Activated naive CD4-positive, alpha-beta T cell treated with anti-CD3 and anti-CD28 coated beads, Interleukin-2, amount 50 U/mL, for 24 hours (primary cell): Measurements from ENCODE around the gene ARMC9.

Experiments
- H3K27ac Mint-ChIP-seq: one replicate; pipeline ENCODE4 v1.8.0; 2021; ENCODE audit warnings: mild to moderate bottlenecking, mixed read lengths
- H3K27me3 Mint-ChIP-seq: one replicate; pipeline ENCODE4 v1.8.0; 2021; ENCODE audit warnings: mixed read lengths
- H3K36me3 Mint-ChIP-seq: one replicate; pipeline ENCODE4 v1.8.0; 2021; ENCODE audit warnings: mixed read lengths
- H3K4me1 Mint-ChIP-seq: one replicate; pipeline ENCODE4 v1.8.0; 2021; ENCODE audit warnings: mixed read lengths
- H3K4me3 Mint-ChIP-seq: one replicate; pipeline ENCODE4 v1.8.0; 2021; ENCODE audit warnings: mild to moderate bottlenecking, mixed read lengths
- H3K9me3 Mint-ChIP-seq: one replicate; pipeline ENCODE4 v1.8.0; 2021; ENCODE audit warnings: mixed read lengths

The ARMC9 gene

GRCh38 chr2:231383416-231384108 lies 185.1 kb downstream of the ARMC9 start:
- Mint-ChIP-seq H3K27ac (no peak overlapping the region), H3K36me3 (no peaks in the 10 kb centered on the region), H3K4me1 (no peaks in the 10 kb centered on the region), H3K27me3 (no peaks in the 10 kb centered on the region), H3K4me3 (no peak overlapping the region), H3K9me3 (peaks cover 4% of the 10 kb centered on the region)

- Mint-ChIP-seq H3K27me3 (no peaks in the 10 kb centered on the region), H3K4me3 (no peak overlapping the region), H3K27ac (no peak overlapping the region), H3K36me3 (no peaks in the 10 kb centered on the region), H3K4me1 (no peaks in the 10 kb centered on the region), H3K9me3 (peaks cover 4% of the 10 kb centered on the region)
Observed at GRCh38 chr2:231384109-231384435, 185.6 kb downstream of the ARMC9 start.

- Mint-ChIP-seq H3K27me3 (no peaks in the 10 kb centered on the region), H3K27ac (no peak overlapping the region), H3K9me3 (peaks cover 4% of the 10 kb centered on the region), H3K4me3 (no peak overlapping the region), H3K36me3 (no peaks in the 10 kb centered on the region), H3K4me1 (no peaks in the 10 kb centered on the region)
Observed at GRCh38 chr2:231384970-231385369, 186.5 kb downstream of the ARMC9 start.

GRCh38 chr2:231385429-231385828 lies 187.0 kb downstream of the ARMC9 start:
- Mint-ChIP-seq H3K4me1 (no peaks in the 10 kb centered on the region), H3K27ac (no peak overlapping the region), H3K27me3 (no peaks in the 10 kb centered on the region), H3K9me3 (peaks cover 4% of the 10 kb centered on the region), H3K36me3 (no peaks in the 10 kb centered on the region), H3K4me3 (no peak overlapping the region)

GRCh38 chr2:231386446-231386845 lies 188.0 kb downstream of the ARMC9 start:
- H3K4me1 Mint-ChIP-seq, result peaks cover under 1% of the 10 kb centered on the region
- H3K27ac Mint-ChIP-seq, result peak overlapping the region; percentile 72
- no peak overlapping the region for H3K4me3 Mint-ChIP-seq
- no peaks in the 10 kb centered on the region for H3K36me3 Mint-ChIP-seq
- H3K9me3 Mint-ChIP-seq, result peaks cover 4% of the 10 kb centered on the region
- peaks cover under 1% of the 10 kb centered on the region for H3K27me3 Mint-ChIP-seq

- H3K27ac Mint-ChIP-seq, result no peak overlapping the region
- H3K4me1 Mint-ChIP-seq, result peaks cover 7% of the 10 kb centered on the region
- no peak overlapping the region for H3K4me3 Mint-ChIP-seq
- no peaks in the 10 kb centered on the region for H3K36me3 Mint-ChIP-seq
- H3K9me3 Mint-ChIP-seq, result peaks cover 4% of the 10 kb centered on the region
- peaks cover 2% of the 10 kb centered on the region for H3K27me3 Mint-ChIP-seq
Observed at GRCh38 chr2:231387904-231388724, 189.7 kb downstream of the ARMC9 start.

GRCh38 chr2:231388725-231389346 lies 190.4 kb downstream of the ARMC9 start:
- Mint-ChIP-seq H3K9me3 (peaks cover 4% of the 10 kb centered on the region), H3K27me3 (peaks cover 7% of the 10 kb centered on the region), H3K27ac (no peak overlapping the region), H3K36me3 (no peaks in the 10 kb centered on the region), H3K4me1 (peaks cover 14% of the 10 kb centered on the region), H3K4me3 (no peak overlapping the region)

- H3K9me3 Mint-ChIP-seq, result no peaks in the 10 kb centered on the region
- no peak overlapping the region for H3K27ac Mint-ChIP-seq
- H3K27me3 Mint-ChIP-seq, result peaks cover 14% of the 10 kb centered on the region
- H3K4me3 Mint-ChIP-seq, result no peak overlapping the region
- peaks cover 14% of the 10 kb centered on the region for H3K4me1 Mint-ChIP-seq
- H3K36me3 Mint-ChIP-seq, result no peaks in the 10 kb centered on the region
Observed at GRCh38 chr2:231390667-231391066, 192.2 kb downstream of the ARMC9 start.

GRCh38 chr2:231391981-231392380 lies 193.6 kb downstream of the ARMC9 start:
- Mint-ChIP-seq H3K4me3 (no peak overlapping the region), H3K9me3 (no peaks in the 10 kb centered on the region), H3K36me3 (no peaks in the 10 kb centered on the region), H3K27me3 (peaks cover 18% of the 10 kb centered on the region), H3K4me1 (peaks cover 14% of the 10 kb centered on the region), H3K27ac (peak overlapping the region; percentile 53)

GRCh38 chr2:231392431-231393148 lies 194.2 kb downstream of the ARMC9 start:
- Mint-ChIP-seq H3K9me3 (no peaks in the 10 kb centered on the region), H3K4me3 (no peak overlapping the region), H3K27me3 (peaks cover 22% of the 10 kb centered on the region), H3K27ac (peak overlapping the region; percentile 53), H3K4me1 (peaks cover 14% of the 10 kb centered on the region), H3K36me3 (no peaks in the 10 kb centered on the region)

GRCh38 chr2:231393149-231394131 lies 195.0 kb downstream of the ARMC9 start:
- H3K9me3 Mint-ChIP-seq, result no peaks in the 10 kb centered on the region
- H3K27me3 Mint-ChIP-seq, result peaks cover 23% of the 10 kb centered on the region
- peak overlapping the region; percentile 70 for H3K4me3 Mint-ChIP-seq
- H3K4me1 Mint-ChIP-seq, result peaks cover 14% of the 10 kb centered on the region
- no peaks in the 10 kb centered on the region for H3K36me3 Mint-ChIP-seq
- H3K27ac Mint-ChIP-seq, result peak overlapping the region; percentile 79

- Mint-ChIP-seq H3K27me3 (peaks cover 23% of the 10 kb centered on the region), H3K4me3 (peak overlapping the region; percentile 55), H3K36me3 (no peaks in the 10 kb centered on the region), H3K4me1 (peaks cover 14% of the 10 kb centered on the region), H3K9me3 (no peaks in the 10 kb centered on the region), H3K27ac (no peak overlapping the region)
Observed at GRCh38 chr2:231394211-231395141, 196.0 kb downstream of the ARMC9 start.

GRCh38 chr2:231395188-231396057 lies 197.0 kb downstream of the ARMC9 start, which contains the start of gene B3GNT7:
TSS of gene B3GNT7 (plus strand) at chr2:231395710. CDS start at chr2:231395804, 94 bp downstream.
- peak within 1 kb of the TSS; percentile 57 for H3K4me3 Mint-ChIP-seq
- no peak within 1 kb of the TSS for H3K27ac Mint-ChIP-seq
- no peaks in the 10 kb centered on the region for H3K36me3 Mint-ChIP-seq
- peaks cover 14% of the 10 kb centered on the region for H3K4me1 Mint-ChIP-seq
- H3K27me3 Mint-ChIP-seq, result peaks cover 23% of the 10 kb centered on the region
- no peaks in the 10 kb centered on the region for H3K9me3 Mint-ChIP-seq
